ENCODE data around the gene KIF3A.

DNA sequence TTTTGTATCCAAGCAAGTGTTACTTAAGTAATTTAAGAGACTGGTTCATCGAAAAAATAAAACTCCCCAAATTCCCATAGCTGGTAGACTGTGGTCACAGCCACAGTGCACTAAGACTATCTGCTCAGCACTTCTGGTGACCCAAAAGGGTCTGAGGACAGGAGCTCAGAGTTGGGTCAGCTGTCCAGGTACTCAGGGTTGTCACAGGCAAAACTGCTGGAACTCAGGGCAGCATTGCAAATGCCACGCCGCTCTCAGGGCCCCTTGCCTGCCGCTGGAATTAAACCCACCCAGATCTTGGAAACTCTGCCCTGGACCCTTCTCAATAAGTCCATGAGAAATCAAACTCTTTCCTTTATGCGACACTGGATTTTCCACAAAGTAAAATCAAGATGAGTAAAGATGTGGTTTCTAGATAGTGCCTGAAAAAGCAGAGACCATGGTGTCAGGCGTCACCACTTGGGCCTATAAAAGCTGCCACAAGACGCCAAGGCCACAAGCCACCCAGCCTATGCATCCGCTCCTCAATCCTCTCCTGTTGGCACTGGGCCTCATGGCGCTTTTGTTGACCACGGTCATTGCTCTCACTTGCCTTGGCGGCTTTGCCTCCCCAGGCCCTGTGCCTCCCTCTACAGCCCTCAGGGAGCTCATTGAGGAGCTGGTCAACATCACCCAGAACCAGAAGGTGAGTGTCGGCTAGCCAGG lies 79.5 kb downstream of the KIF3A start, which contains the start of gene IL13:
- TF ChIP-seq, protein P1, sequence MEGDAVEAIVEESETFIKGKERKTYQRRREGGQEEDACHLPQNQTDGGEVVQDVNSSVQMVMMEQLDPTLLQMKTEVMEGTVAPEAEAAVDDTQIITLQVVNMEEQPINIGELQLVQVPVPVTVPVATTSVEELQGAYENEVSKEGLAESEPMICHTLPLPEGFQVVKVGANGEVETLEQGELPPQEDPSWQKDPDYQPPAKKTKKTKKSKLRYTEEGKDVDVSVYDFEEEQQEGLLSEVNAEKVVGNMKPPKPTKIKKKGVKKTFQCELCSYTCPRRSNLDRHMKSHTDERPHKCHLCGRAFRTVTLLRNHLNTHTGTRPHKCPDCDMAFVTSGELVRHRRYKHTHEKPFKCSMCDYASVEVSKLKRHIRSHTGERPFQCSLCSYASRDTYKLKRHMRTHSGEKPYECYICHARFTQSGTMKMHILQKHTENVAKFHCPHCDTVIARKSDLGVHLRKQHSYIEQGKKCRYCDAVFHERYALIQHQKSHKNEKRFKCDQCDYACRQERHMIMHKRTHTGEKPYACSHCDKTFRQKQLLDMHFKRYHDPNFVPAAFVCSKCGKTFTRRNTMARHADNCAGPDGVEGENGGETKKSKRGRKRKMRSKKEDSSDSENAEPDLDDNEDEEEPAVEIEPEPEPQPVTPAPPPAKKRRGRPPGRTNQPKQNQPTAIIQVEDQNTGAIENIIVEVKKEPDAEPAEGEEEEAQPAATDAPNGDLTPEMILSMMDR (conservative IDR thresholded peaks at IDR 0.05): no peak
- TF ChIP-seq ZFX (IDR thresholded peaks at IDR 0.05): no peak
